ENCODE data around the gene TMPRSS13.

DNA sequence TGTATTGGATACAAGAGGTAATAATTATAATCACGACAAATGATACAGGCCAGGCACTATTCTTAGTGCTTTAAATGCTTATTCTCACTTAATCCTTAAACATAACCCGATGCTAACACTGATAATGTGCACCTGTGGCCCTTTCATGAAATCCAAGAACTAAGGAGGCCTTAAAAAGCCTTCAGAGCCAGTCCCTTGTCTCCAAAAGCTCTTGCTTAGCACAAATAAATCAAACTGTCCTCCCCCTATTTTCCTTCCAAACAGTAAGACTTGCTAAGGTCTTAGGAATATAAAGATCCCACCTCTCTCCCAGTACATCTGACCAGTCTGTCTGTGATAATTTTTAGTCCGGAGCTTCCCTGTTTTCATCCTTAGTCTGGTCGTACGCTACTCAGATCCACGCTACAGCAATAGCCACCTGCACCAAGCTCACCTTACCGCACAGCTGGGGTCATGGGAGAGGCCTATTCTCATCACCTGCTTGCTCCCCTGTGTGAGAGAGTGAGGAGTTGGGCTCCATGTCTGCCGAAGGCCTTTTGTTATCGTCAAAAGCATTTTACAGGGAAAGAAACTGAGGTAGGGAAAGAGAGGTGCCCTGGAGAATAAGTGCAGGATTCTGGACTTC, 69.6 kb downstream of the TMPRSS13 start:
- TF ChIP-seq POLR2AphosphoS5 (IDR thresholded peaks at IDR 0.05): no peak
- TF ChIP-seq, protein P1, sequence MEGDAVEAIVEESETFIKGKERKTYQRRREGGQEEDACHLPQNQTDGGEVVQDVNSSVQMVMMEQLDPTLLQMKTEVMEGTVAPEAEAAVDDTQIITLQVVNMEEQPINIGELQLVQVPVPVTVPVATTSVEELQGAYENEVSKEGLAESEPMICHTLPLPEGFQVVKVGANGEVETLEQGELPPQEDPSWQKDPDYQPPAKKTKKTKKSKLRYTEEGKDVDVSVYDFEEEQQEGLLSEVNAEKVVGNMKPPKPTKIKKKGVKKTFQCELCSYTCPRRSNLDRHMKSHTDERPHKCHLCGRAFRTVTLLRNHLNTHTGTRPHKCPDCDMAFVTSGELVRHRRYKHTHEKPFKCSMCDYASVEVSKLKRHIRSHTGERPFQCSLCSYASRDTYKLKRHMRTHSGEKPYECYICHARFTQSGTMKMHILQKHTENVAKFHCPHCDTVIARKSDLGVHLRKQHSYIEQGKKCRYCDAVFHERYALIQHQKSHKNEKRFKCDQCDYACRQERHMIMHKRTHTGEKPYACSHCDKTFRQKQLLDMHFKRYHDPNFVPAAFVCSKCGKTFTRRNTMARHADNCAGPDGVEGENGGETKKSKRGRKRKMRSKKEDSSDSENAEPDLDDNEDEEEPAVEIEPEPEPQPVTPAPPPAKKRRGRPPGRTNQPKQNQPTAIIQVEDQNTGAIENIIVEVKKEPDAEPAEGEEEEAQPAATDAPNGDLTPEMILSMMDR (IDR thresholded peaks at IDR 0.05): no peak
